H1 (cell line): ENCODE measurements around the gene FAM98A. TPM values are rescaled to one million over a fixed set of nuclear protein-coding genes. Genes with fewer than 3 reads are reported as not detected.

Experiments
- BCL11A ChIP-seq, 2 experiments: IDR thresholded peaks; one replicate each; pipeline ENCODE4 v1.6.1; 2011; ENCODE audit warnings: low read depth in 2 of 2, low read length in 2 of 2, mild to moderate bottlenecking in 2 of 2
- EP300 ChIP-seq, 2 experiments: IDR thresholded peaks; 1 replicate in 1 of 2; 2 replicates in 1 of 2; pipeline ENCODE4 v1.6.1; 2011 to 2012; ENCODE audit warnings: low read depth in 2 of 2, low read length in 2 of 2, mild to moderate bottlenecking in 2 of 2, borderline replicate concordance in 1 of 2, inconsistent platforms in 1 of 2, moderate library complexity in 1 of 2
- GABPA ChIP-seq: IDR thresholded peaks from 2 replicates; pipeline ENCODE4 v1.6.1; 2011; ENCODE audit warnings: mild to moderate bottlenecking, low read length, moderate library complexity, borderline replicate concordance; ENCODE audit not compliant: insufficient read depth
- RBBP5 ChIP-seq: IDR thresholded peaks from 2 replicates; pipeline ENCODE4 v1.7.1; 2012; ENCODE audit warnings: low read depth, mild to moderate bottlenecking, inconsistent platforms, low read length, moderate library complexity, borderline replicate concordance
- SIX5 ChIP-seq: IDR thresholded peaks from 2 replicates; pipeline ENCODE4 v1.6.1; 2011; ENCODE audit warnings: mild to moderate bottlenecking, low read depth, low read length
- SRF ChIP-seq: IDR thresholded peaks from 2 replicates; pipeline ENCODE4 v1.6.1; 2011; ENCODE audit warnings: mild to moderate bottlenecking, low read depth, low read length, moderate library complexity
- TAF1 ChIP-seq: IDR thresholded peaks from 2 replicates; pipeline ENCODE4 v1.6.1; 2011; ENCODE audit warnings: mild to moderate bottlenecking, low read depth, low read length
- TCF12 ChIP-seq: IDR thresholded peaks from 2 replicates; pipeline ENCODE4 v1.6.1; 2011; ENCODE audit warnings: low read depth, mild to moderate bottlenecking, low read length
- ZNF274 ChIP-seq: IDR thresholded peaks from 2 replicates; pipeline ENCODE4 v1.7.0; 2012; ENCODE audit warnings: low read length, borderline replicate concordance; ENCODE audit errors: extremely low read depth
- polyA plus RNA-seq, 7 experiments: library from polyadenylated mRNA; depleted of rRNA in 3 of 7; stranded (reverse) in 5 of 7; unstranded in 2 of 7; fragments of >200 nt in 5 of 7; fragments of 200-250 nt in 2 of 7; gene quantifications; 1 replicate in 5 of 7; 2 replicates in 1 of 7; 4 replicates in 1 of 7; pipeline versions ENCODE4 v1.2.1 to v1.2.3, GENCODE V29; 2011 to 2013; ENCODE audit warnings: missing spikeins in 2 of 7, mixed read lengths in 2 of 7
- total RNA-seq: library from RNA; stranded (reverse); fragmentation: NEBNext Ultra II Directional; extraction: Animal tissue kit (Norgen Biotek cat#: 25700); gene quantifications from 2 replicates; pipeline ENCODE4 v1.2.1, GENCODE V29; 2021
- TF ChIP-seq, protein P1 (sequence below): fragments of 300-600 bp; sonication (generic); IDR thresholded peaks from 2 replicates; pipeline ENCODE4 v1.7.1; 2012; ENCODE audit warnings: low read length, moderate library complexity, mild to moderate bottlenecking, inconsistent platforms; ENCODE audit not compliant: insufficient replicate concordance
- TF ChIP-seq, protein P2 (sequence below): IDR thresholded peaks from 2 replicates; pipeline ENCODE4 v1.6.1; 2012; ENCODE audit warnings: inconsistent platforms

Gene FAM98A
- total and polyA plus RNA-seq, 2 of the 8 experiments (the other 6 are each of a cell fraction or from before 2014, with no cell fraction given): 53.2 to 103 TPM

DNA sequence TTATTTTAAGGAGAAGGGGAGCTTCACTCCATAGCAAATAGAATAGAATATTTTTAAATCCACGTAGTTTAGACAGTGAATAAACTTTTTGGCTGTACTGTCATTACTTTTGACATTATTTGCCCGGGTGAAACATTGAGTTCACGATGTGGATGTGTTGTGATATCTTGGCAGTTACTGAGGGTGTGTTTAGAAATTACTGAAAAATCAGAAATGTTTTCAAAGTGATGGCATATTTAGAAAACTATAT is 769 bp upstream of the FAM98A start (continued):
- TF ChIP-seq, protein P1, sequence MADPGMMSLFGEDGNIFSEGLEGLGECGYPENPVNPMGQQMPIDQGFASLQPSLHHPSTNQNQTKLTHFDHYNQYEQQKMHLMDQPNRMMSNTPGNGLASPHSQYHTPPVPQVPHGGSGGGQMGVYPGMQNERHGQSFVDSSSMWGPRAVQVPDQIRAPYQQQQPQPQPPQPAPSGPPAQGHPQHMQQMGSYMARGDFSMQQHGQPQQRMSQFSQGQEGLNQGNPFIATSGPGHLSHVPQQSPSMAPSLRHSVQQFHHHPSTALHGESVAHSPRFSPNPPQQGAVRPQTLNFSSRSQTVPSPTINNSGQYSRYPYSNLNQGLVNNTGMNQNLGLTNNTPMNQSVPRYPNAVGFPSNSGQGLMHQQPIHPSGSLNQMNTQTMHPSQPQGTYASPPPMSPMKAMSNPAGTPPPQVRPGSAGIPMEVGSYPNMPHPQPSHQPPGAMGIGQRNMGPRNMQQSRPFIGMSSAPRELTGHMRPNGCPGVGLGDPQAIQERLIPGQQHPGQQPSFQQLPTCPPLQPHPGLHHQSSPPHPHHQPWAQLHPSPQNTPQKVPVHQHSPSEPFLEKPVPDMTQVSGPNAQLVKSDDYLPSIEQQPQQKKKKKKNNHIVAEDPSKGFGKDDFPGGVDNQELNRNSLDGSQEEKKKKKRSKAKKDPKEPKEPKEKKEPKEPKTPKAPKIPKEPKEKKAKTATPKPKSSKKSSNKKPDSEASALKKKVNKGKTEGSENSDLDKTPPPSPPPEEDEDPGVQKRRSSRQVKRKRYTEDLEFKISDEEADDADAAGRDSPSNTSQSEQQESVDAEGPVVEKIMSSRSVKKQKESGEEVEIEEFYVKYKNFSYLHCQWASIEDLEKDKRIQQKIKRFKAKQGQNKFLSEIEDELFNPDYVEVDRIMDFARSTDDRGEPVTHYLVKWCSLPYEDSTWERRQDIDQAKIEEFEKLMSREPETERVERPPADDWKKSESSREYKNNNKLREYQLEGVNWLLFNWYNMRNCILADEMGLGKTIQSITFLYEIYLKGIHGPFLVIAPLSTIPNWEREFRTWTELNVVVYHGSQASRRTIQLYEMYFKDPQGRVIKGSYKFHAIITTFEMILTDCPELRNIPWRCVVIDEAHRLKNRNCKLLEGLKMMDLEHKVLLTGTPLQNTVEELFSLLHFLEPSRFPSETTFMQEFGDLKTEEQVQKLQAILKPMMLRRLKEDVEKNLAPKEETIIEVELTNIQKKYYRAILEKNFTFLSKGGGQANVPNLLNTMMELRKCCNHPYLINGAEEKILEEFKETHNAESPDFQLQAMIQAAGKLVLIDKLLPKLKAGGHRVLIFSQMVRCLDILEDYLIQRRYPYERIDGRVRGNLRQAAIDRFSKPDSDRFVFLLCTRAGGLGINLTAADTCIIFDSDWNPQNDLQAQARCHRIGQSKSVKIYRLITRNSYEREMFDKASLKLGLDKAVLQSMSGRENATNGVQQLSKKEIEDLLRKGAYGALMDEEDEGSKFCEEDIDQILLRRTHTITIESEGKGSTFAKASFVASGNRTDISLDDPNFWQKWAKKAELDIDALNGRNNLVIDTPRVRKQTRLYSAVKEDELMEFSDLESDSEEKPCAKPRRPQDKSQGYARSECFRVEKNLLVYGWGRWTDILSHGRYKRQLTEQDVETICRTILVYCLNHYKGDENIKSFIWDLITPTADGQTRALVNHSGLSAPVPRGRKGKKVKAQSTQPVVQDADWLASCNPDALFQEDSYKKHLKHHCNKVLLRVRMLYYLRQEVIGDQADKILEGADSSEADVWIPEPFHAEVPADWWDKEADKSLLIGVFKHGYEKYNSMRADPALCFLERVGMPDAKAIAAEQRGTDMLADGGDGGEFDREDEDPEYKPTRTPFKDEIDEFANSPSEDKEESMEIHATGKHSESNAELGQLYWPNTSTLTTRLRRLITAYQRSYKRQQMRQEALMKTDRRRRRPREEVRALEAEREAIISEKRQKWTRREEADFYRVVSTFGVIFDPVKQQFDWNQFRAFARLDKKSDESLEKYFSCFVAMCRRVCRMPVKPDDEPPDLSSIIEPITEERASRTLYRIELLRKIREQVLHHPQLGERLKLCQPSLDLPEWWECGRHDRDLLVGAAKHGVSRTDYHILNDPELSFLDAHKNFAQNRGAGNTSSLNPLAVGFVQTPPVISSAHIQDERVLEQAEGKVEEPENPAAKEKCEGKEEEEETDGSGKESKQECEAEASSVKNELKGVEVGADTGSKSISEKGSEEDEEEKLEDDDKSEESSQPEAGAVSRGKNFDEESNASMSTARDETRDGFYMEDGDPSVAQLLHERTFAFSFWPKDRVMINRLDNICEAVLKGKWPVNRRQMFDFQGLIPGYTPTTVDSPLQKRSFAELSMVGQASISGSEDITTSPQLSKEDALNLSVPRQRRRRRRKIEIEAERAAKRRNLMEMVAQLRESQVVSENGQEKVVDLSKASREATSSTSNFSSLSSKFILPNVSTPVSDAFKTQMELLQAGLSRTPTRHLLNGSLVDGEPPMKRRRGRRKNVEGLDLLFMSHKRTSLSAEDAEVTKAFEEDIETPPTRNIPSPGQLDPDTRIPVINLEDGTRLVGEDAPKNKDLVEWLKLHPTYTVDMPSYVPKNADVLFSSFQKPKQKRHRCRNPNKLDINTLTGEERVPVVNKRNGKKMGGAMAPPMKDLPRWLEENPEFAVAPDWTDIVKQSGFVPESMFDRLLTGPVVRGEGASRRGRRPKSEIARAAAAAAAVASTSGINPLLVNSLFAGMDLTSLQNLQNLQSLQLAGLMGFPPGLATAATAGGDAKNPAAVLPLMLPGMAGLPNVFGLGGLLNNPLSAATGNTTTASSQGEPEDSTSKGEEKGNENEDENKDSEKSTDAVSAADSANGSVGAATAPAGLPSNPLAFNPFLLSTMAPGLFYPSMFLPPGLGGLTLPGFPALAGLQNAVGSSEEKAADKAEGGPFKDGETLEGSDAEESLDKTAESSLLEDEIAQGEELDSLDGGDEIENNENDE: no peak
- TF ChIP-seq SIX5 (no peak), TCF12 (no peak), BCL11A (IDR thresholded peaks at IDR 0.05; ENCODE audit: low read depth in 2 of 2, low read length in 2 of 2) (no peak), ZNF274 (no peak), SRF (no peak), RBBP5 (no peak), TAF1 (no peak), EP300 (IDR thresholded peaks at IDR 0.05; ENCODE audit: borderline replicate concordance in 1 of 2, low read depth in 2 of 2, low read length in 2 of 2) (no peak), GABPA (no peak)
- TF ChIP-seq, protein P2, sequence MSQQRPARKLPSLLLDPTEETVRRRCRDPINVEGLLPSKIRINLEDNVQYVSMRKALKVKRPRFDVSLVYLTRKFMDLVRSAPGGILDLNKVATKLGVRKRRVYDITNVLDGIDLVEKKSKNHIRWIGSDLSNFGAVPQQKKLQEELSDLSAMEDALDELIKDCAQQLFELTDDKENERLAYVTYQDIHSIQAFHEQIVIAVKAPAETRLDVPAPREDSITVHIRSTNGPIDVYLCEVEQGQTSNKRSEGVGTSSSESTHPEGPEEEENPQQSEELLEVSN: no peak
